ENCODE results near the gene RAB22A.

RAB22A gene

GRCh38 chr20:58305061-58305460 lies 4.5 kb upstream of the RAB22A start:
- DNase-seq, result no peak

GRCh38 chr20:58306421-58307261 lies 2.9 kb upstream of the RAB22A start:
- DNase-seq, result no peak

GRCh38 chr20:58307270-58307669 lies 2.2 kb upstream of the RAB22A start:
- DNase-seq, result no peak

GRCh38 chr20:58308290-58308679 lies 1.2 kb upstream of the RAB22A start:
- no peak for DNase-seq

GRCh38 chr20:58308680-58309527 lies 611 bp upstream of the RAB22A start:
- no peak for DNase-seq

GRCh38 chr20:58310291-58310782 lies 822 bp downstream of the RAB22A start:
- DNase-seq, result no peak

- DNase-seq, result no peak
These were observed 3.3 kb downstream of the RAB22A start for GRCh38 chr20:58312836-58313235.

- no peak for DNase-seq
These were observed 3.9 kb downstream of the RAB22A start for GRCh38 chr20:58313396-58313795.

- DNase-seq, result no peak
These were observed 11.7 kb downstream of the RAB22A start for GRCh38 chr20:58321205-58321604.

- DNase-seq, result no peak
These were observed 12.6 kb downstream of the RAB22A start for GRCh38 chr20:58322083-58322482.

- no peak for DNase-seq
These were observed 16.4 kb downstream of the RAB22A start for GRCh38 chr20:58325912-58326311.

- DNase-seq, result no peak
These were observed 17.7 kb downstream of the RAB22A start for GRCh38 chr20:58327211-58327610.

GRCh38 chr20:58328836-58329235 lies 19.3 kb downstream of the RAB22A start:
- no peak for DNase-seq

GRCh38 chr20:58329711-58330110 lies 20.2 kb downstream of the RAB22A start:
- DNase-seq, result no peak

- DNase-seq, result no peak
These were observed 20.7 kb downstream of the RAB22A start for GRCh38 chr20:58330249-58330648.

GRCh38 chr20:58330687-58331086 lies 21.2 kb downstream of the RAB22A start:
- no peak for DNase-seq

GRCh38 chr20:58331961-58332551 lies 22.5 kb downstream of the RAB22A start:
- DNase-seq, result no peak

GRCh38 chr20:58339741-58340140 lies 30.2 kb downstream of the RAB22A start:
- DNase-seq, result no peak

GRCh38 chr20:58340151-58340550 lies 30.6 kb downstream of the RAB22A start:
- DNase-seq, result no peak

GRCh38 chr20:58340853-58341252 lies 31.3 kb downstream of the RAB22A start:
- DNase-seq, result no peak

- no peak for DNase-seq
These were observed 32.8 kb downstream of the RAB22A start for GRCh38 chr20:58342104-58342945.

GRCh38 chr20:58344741-58345140 lies 35.2 kb downstream of the RAB22A start:
- no peak for DNase-seq

GRCh38 chr20:58349570-58349969 lies 40.1 kb downstream of the RAB22A start:
- no peak for DNase-seq

All from NCI-H2029 treated with DMSO at 0.1 percent for 48 hours (cell line).